Measurements from ENCODE around the gene HOPX.

DNA sequence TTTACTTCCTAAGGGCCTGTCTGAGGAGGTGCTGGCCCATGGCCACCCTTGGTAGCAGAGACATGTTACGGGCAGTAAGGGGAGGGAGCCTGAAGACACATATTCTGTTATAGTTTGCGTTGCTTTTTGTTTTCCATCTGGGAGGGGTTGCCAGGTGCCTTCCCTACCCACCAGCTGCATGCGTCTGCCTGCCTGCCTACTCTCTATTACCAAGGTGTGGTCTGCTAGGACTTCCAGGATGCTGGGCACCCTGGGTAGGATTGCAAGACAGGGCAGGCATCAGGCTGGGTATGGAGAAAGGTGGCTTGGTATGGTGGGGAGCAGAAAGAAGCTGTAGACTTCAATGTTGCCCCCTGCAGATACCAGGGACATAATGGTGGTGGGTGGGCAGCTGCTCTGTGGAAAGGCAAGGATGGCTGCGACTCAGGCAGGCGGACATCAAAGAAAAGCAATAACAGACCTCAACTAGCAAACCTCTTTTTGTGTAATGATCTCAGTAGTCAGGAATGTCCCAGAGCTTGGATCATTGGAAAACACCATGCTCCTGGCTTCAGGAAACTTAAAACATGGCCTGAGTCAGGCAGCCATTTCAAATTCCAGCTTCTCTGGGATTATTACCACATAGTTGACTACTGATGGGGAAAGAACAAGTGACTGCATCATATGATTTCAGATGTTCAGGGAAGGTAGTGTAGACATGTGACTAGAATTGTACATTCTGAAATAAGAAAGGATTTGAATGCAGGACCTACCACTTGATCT lies 67.8 kb downstream of the HOPX start:
- no peak for TF ChIP-seq CTCF (IDR thresholded peaks at IDR 0.05; ENCODE audit: low read length)
- TF ChIP-seq EZH2 (optimal IDR thresholded peaks at IDR 0.05; ENCODE audit: low read depth, low read length), result no peak
- no peak for TF ChIP-seq EZH2phosphoT487 (IDR thresholded peaks at IDR 0.05; ENCODE audit: low read length)
